GM19025 (cell line): ENCODE results near the gene TPD52L1.

Experiments used
- ATAC-seq: cut with Tn5 transposase; IDR thresholded peaks from one replicate; pipeline ENCODE4 v1.9.1; 2021; ENCODE audit warnings: mild to moderate bottlenecking, low read depth, moderate library complexity; ENCODE audit not compliant: unreplicated experiment

Gene TPD52L1

DNA sequence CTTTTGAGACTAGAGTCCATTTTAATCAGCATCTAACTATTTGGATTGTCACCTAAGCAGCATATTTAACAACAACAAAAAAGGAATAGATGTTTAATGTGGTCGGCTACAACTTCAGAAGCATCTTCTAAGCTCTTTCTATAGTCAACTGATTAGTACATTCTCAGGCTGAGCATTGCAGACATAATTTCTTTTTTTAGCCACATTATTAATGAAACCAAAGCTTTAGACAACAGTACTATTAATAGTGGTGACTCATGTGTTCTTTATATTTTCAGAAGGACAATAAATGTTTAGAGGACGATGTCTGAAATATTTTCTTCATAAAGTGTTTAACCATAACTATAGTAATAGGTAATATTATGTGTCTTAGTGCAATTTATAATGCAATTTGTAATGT, 52.4 kb downstream of the TPD52L1 start:
- no peak for ATAC-seq

GRCh38 chr6:125206389-125206788, 52.8 kb downstream of the TPD52L1 start:
- no peak for ATAC-seq

GRCh38 chr6:125207956-125208355, 54.4 kb downstream of the TPD52L1 start:
- ATAC-seq: no peak

DNA sequence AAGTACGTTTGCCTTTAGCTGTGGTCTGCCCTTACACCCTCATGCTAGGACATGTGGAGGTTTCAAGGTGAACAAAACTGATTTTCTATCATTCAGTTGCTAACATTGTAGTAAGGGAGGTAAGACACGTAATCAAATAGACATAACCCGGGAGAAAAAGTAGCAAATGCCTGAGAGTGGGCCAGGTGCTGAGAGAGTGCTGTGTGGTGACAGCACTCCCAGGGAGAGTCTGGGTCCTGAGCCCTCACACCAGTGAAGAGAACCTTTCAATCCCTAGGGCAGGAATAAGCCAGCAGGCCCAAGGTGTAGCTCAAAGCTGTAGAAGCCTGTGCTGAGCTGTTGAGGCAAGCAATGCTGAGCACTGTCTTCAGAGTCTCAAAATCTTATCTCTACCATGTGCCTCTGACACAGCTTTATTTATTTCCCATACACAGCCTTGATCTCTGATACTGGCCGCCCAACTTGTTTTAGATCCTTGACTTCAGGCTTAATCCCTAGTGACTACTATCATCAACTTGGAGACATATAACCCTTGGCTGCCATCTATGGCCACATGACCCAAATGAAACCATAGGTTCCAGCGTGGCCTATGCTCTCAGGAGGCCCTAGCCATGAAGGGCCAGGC, 55.2 kb downstream of the TPD52L1 start:
- ATAC-seq: no peak

DNA sequence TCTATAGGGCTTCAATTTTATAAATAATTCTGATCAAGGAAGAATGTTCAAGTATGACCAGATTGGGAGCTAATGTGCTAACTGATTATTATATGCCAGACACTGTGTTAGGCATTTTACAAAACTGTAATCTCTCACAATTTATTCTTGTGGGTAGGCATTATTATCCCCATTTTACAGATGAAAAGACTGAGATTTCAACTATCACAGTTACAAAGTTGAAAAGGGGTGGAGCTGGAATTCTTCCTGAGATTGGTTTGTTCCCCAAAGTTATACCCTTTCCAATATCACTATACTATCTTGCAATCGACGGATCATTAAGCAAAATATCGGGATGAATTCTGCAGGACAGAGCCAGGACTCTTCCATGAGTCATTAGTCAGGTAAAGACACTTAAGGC, 57.1 kb downstream of the TPD52L1 start:
- no peak for ATAC-seq

DNA sequence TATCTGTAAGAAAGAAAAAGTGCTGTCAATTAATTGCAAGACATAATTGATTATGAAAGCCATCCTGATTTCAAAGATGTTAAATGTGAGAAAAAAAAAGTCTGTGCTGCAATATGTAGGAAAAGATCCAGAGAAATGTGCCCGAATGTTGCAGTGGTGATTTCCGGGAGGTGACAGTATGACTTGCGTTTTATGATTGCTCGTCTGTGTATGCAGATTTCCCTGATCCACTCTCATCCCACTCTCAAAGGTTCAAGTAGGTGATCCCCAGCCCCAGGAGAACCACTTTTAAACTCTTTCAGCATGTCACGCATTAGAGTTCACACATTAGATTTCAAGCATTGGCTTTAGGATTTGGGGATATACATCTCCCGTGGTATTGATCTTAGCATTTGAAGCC, 57.8 kb downstream of the TPD52L1 start:
- no peak for ATAC-seq

- no peak for ATAC-seq
These were observed 58.8 kb downstream of the TPD52L1 start for GRCh38 chr6:125212377-125212776.

- no peak for ATAC-seq
These were observed 60.4 kb downstream of the TPD52L1 start for GRCh38 chr6:125213939-125214338.

DNA sequence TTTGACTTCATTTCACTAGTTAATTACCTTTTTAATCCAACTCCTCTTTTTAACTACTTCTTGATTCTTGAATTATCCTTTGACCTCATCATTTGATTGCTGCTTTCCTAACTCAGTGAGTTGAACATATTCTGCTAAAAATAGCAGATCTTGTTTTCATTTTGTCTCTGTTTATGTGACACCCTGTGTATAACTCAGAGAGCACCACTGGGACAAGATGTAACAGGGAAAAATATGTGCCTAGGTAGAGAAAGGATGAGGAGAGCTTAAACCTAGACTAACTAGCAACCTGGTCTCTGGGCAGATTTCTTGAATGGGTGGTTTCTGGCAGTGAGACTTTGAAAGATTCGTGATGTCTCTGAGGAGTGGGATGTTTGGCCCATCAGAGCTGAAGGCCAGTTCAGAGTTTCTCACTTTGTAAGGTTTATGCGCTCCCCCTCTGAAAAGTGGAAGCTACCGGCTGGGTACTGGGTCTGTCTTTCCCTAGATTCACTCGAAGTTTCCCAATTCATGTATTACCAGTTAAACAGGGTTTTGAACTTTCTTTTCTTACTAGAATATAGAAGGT, 61.8 kb downstream of the TPD52L1 start:
- no peak for ATAC-seq

DNA sequence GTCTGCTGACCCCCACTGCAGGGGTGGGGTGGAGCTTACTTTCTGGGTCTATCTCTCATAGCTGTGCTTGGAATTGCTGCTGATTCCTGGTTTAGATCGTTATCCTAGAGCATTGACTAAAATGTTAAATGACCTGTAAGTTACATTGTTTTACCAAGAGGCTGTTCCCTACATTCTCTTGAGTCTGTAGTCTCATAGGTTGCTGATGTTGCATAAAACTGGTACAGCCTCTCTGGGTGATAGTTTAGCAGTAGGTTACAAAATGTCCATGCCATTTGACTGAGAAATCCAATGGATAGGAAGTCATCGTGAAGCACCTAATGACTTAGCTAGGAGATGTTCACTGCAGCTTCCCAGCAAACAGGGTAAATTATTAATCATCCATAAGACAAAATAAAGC, 62.4 kb downstream of the TPD52L1 start:
- no peak for ATAC-seq

GRCh38 chr6:125217369-125217768, 63.8 kb downstream of the TPD52L1 start:
- no peak for ATAC-seq

- no peak for ATAC-seq
These were observed 64.4 kb downstream of the TPD52L1 start for GRCh38 chr6:125217992-125218391.

DNA sequence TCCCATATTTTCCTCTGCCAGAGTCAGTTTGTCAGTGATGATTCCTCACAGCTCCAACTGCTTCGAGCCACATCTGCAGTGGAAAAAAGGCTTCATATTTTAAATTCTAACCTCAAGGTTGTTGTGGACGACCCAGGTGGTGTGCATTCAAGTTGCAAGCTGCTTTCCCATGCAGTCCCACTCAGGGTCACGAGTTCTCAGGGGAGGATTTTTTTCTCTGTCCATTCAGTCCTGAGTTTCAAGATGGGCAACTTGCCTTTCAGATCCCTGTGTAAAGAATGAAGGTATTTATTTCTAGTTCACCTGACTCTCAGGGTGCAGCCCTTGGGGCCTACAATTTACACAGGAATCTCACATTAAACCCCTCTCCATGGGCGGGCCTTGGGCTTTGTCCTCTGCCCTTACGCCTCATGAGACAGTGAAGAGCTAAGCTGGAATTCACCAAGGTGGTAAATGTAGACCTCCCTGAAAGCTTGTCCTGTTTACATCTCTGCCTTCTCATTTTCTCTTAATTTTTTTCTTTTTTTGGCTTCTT, 65.9 kb downstream of the TPD52L1 start:
- ATAC-seq: no peak

DNA sequence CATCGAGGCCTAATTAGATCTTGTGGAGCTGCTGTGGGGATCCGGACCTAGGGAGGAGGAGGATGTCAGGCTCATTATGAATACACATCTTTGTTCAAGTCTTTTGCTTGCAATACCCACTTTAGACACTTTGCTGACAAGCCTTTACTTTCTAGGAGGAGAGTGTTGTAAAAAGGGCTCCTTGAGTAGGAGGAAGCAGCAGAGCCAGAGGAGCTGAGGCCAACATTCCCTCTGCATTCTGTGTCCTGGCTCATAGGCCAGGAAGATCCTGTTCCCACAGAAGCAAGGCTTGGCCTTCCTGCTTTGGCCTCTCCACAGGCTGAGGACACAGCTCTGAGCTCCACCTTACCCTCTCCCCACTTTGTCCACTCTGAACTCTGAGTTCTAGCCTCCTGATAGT, 67.1 kb downstream of the TPD52L1 start:
- ATAC-seq: no peak

DNA sequence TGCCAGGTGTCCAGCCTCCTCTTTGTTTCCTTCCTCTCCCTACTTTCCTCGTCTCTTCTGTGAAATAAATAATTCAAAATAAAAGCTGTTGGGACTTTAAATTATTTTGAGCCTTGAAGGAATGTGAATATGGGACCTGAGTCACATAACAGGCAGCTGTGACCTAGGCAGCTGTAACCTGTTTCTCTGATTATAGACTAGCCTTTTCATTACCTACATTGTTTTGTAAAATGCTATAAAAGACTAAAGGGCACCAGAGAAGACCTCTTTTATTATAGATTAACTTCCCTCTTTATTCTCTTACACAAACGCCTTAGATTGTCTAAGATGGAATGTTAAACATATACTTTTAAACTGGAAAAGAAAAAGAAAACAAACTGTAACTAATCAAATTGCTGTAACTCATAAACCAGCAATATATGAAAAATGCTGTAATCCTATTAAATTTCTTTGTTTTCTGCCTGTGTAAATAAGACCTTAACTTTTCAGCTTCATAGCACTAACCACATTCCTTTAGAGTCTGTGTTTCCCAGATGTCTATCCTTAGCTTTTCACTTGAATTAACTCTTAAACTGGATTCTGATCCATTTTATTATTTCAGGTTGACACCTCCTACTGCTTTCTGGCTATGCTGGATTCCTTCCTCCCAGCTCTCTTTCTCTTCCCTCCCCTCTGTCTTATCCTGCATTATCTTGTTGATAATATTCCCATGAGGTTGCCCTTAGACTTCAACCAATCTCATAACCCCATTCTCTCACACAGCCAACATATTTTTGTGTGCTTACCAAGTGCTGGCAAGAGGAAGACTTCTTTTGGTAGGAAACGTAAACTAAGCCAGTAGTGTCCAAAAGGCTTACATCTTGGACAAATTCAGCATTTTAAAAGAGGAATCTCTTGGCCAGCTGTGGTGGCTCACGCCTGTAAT, 69.2 kb downstream of the TPD52L1 start:
- ATAC-seq: no peak

- ATAC-seq: no peak
These were observed 70.8 kb downstream of the TPD52L1 start for GRCh38 chr6:125224231-125224861.

DNA sequence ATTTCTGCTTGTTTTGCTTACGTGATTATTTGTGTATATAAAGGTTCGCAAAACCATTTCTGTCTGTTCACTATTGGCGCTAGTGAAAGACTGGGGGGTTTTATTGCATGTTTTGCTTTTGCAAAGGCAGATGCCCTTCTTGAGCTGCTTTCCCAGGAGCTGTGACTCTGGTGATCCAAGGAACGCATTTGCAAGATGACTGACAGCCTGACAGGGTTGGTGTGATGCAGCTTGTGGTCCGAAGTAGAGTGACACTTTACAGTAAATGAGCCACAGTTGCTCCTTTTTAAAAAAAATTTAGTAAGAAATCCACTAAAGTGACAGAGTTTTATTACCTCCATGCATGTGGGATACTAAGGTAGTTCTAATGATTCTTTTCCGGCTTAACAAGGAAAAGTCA, 73.7 kb downstream of the TPD52L1 start:
- no peak for ATAC-seq

DNA sequence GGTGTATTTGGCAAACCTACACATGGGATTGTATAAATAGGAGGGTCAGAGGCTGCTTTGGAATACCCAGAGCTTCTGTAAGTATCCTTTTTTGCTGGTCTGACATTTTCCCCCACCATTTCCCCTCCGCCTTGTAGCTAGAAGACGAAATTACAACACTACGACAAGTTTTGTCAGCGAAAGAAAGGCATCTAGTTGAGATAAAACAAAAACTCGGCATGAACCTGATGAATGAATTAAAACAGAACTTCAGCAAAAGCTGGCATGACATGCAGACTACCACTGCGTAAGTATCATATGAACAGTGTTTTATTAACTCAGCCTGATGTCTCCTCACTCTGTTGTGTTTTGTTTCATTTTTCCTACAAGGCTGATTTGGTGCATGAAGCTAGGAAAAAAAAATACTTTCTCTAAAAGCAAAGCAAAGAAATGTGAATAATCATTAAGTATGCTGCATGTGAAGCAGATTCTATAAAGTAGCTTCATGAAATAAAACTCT, 75.5 kb downstream of the TPD52L1 start:
- no peak for ATAC-seq

- ATAC-seq: no peak
These were observed 77.1 kb downstream of the TPD52L1 start for GRCh38 chr6:125230674-125231073.

DNA sequence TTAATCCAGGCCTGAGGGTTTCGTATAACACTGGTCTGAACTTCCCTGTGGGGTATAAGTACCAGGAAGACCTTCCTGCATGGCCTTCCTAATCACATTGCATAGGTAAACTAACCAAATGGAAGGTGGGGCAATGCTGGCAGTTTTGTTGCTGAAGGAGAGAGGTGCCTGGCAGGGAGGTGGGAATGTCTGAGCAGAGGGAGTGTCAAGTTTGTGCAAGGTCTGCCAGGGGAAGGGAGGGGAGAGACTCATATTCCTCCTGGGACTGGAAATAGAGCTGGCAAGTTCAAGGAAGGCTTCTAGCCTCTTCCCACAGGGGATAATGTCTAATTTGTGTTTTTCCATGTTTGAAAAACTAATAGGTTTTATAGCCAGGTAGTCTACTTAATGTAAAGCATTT, 77.6 kb downstream of the TPD52L1 start:
- ATAC-seq: no peak
